ENCODE results near the gene PPM1B.
A peak's percentile ranks its signal among the peaks of the same experiment; 100 is the strongest.
"Not testable (repeated sequence)": the region's sequence is repeated elsewhere in the genome, so short reads cannot be mapped to it uniquely, and the experiment has no call there.

The PPM1B gene

GRCh38 chr2:44203542-44203941 is 34.9 kb downstream of the PPM1B start:
- no peak for DNase-seq

- no peak for DNase-seq
Observed at GRCh38 chr2:44205169-44205568, 36.5 kb downstream of the PPM1B start.

GRCh38 chr2:44207102-44207501 is 38.4 kb downstream of the PPM1B start:
- DNase-seq: no peak

- DNase-seq: not testable (repeated sequence)
Observed at GRCh38 chr2:44207648-44208047, 39.0 kb downstream of the PPM1B start.

- no peak for DNase-seq
Observed at GRCh38 chr2:44210362-44210761, 41.7 kb downstream of the PPM1B start.

- no peak for DNase-seq
Observed at GRCh38 chr2:44211183-44211582, 42.5 kb downstream of the PPM1B start.

DNA sequence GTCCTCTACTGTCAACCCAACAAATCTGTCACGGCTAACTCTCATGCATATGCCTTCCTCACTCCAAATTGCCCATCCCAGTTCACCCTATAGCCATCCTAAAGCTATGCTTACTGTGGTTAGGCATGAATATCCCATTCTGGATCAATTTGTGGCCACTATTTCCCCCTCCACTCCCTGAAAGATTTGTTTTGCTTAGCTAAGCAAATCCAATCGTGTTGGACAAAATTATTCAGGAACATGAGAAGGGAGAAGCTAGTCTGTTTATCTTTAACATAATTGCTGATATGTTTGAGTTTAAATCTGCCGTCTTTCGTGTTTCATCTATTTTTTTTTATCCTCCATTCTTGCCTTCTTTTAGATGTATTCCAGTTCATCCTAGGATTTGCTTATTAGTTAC is 43.6 kb downstream of the PPM1B start:
- DNase-seq: no peak

DNA sequence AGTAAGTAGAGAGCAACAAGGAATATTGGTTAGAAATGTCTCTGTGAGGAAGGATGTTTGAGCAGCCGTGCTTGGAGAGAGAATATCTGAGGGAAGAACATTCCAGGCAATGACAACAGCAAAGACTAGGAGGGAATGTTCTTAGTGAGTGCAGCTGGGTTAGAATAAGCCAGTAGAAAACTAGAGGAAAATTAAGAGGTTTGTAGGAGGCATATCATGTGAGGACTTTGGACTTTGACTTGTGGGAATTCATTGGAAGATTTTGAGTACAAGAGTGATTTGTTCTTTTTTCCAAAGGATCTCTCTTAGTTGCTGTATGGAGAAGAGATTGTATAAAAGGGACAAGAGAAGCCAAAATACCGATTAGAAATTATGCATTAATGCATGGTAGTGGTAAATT is 47.2 kb downstream of the PPM1B start:
- DNase-seq: no peak

DNA sequence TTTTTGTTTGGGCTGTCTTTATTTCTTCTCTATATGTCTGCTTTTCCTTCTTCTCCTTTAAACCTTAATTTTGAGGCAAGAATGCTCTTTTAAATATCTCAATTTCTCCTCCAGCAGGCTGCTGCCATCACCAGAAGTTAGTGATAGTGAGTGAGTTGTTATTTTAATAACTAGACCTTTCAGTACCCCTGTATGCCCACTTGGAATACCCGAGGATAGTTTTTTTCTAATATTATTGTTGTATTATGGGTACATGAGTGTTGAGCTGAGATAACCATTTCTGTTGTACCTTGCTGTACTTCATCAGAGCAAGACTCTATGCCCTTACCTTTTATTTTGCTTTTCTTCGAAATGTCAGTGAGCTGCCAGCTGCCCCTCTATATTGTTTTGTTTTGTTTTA is 50.1 kb downstream of the PPM1B start:
- DNase-seq: no peak

DNA sequence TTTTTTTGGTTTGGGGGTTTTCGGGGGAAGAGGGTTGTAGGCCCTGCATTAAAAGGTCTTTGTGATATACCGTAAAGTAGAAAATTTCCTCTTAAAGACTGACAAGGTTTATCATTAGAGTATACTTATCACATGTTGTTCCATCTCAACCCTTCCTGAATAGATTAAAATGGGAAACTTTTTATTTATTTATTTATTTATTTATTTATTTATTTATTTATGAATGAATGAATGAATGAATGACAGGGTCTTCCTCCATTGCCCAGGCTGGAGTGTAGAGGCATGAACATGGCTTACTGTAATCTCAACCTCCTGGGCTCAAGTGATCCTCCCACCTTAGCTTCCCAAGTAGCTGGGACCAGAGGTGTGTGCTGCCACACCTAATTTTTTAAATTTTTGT is 58.1 kb downstream of the PPM1B start:
- no peak for DNase-seq

DNA sequence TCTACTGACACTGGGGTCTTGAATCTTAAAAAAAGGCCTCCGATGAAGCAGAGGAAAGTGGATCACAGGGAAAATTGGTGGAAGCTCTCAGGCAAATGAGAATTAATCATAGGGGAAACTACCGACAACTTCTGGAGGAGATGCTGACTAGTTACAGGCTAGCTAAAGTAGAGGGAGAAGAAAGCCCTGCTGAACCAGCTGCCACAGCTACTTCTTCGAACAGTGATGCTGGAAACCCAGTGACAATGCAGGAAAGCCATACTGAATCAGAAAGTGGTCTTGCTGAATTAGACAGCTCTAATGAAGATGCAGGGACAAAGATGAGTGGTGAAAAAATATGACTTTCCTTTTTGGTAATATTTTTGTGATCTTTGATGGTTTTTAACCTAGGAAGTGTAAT is 61.7 kb downstream of the PPM1B start:
- no peak for DNase-seq

DNA sequence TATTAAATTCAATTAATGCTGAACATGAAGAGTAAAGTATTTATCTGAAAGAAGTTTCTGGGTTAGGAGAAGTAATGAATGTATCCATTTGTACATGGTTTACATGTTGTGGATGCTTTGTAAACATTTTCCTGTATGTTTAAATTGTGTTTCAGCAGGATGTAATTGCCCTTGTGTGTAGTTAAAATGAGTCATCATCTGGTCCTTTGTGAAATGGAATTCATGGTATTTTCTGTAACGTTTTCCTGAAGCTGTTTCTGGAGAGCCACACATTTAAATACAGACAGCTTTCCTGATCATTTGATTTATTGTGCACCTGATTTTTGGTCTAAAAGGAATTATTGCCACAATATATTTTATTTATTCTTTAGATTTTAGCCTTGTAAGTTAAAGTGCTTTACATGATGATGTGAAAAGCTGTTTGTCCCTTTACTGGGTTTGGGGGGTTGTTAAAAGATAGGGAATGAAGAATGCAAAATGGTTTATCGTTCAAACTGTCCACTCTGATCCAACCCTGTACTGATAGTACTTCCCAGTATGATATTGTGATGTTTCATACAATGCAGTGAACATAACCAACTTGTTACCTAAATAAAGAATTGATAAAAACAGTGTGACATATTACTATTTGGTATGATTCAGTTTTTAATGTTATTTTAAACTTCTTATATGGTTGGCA is 64.9 kb downstream of the PPM1B start:
- peak; percentile 25 for DNase-seq

- DNase-seq: no peak
Observed at GRCh38 chr2:44237221-44237620, 68.5 kb downstream of the PPM1B start.

DNA sequence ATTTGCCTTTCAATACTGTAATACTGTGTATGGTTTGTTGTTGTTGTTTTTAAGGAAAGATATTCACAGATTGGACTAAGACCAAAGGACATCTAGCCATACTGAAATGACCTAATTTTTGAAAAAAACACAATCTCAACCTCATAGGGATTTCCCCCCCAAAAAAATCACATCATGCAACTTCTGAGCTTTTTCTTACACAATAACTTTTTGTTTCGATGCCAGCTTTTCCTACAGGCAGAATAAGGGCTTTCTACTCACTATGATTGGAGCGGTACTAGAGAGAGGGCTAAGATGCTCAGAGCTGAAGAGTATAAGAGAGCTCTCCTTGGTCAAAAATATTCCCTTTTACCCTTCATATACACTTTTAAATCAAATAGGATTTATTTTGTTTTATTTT is 74.2 kb downstream of the PPM1B start:
- no peak for DNase-seq

- DNase-seq: peak; percentile 84
Observed at GRCh38 chr2:44244135-44244871, 75.6 kb downstream of the PPM1B start.

- peak; percentile 32 for DNase-seq
Observed at GRCh38 chr2:44245083-44245861, 76.6 kb downstream of the PPM1B start.

GRCh38 chr2:44246436-44246835 is 77.8 kb downstream of the PPM1B start:
- DNase-seq: no peak

DNA sequence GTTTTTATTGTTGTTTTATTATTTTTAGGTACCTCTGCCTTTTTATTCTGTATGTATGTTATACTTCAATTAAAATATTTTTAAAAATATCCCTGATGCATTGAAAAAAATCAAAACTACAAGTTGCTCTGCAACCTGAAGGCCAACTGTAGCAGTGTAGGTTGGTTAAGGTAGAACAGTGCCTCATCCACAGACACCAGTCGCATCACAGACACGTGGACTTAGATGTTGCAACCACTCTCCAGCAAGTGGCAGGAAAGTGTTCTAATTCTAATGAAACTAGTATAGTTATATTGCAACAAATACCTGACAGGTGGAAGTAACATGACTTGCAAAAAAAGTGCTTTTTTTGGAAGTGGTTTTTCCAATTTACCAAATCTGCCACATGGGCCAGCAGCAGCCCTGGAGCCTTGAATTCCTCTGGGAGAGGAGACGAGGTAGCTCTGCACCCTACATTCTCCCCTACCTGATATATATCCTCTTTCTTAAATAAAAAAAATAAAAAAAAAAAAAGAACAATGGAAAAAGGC is 78.2 kb downstream of the PPM1B start:
- DNase-seq: no peak

DNA sequence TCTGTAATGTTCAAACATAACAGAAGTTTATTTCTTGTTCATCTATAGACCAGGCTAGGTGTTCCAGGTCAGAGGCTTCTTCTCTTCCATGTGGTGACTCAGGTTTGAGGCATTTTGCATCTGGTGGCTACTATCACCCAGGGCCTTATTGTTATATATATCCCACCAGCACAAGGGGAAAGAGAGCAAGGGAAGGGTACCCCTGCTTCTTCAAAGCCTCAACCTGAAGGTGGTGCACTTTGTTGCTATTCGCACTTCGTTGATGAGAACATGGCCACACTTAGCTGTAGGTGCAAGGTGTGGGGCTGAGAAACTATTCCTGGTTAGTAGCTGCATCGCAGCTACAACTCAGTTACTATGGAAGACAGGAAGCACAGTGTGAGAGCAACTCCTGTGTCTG is 79.2 kb downstream of the PPM1B start:
- no peak for DNase-seq

DNA sequence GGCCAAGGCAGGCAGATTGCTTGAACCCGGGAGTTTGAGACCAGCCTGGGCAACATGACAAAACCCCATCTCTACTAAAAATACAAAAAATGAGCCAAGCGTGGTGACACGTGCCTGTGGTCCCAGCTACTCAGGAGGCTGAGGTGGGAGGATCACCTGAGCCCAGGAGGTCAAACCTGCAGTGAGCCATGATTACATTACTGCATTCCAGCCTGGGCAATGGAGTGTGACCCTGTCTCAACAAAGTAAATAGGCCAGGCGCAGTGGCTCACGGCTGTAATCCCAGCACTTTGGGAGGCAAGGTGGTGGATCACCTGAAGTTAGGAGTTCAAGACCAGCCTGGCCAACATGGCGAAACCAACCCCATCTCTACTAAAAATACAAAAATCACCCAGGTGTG is 80.6 kb downstream of the PPM1B start:
- DNase-seq: not testable (repeated sequence)

GRCh38 chr2:44250376-44250775 is 81.7 kb downstream of the PPM1B start:
- no peak for DNase-seq

- no peak for DNase-seq
Observed at GRCh38 chr2:44254023-44254422, 85.3 kb downstream of the PPM1B start.

GRCh38 chr2:44255704-44256103 is 87.0 kb downstream of the PPM1B start:
- DNase-seq: not testable (repeated sequence)

- DNase-seq: not testable (repeated sequence)
Observed at GRCh38 chr2:44257802-44258201, 89.1 kb downstream of the PPM1B start.

All from NCI-H1417 treated with DMSO at 0.1 percent for 48 hours (cell line).